HG02852 (cell line): Measurements from ENCODE around the gene ZNF91.
"Not testable (repeated sequence)": the region's sequence is repeated elsewhere in the genome, so short reads cannot be mapped to it uniquely, and the experiment has no call there.

Experiments
- ATAC-seq: cut with Tn5 transposase; IDR thresholded peaks from one replicate; pipeline ENCODE4 v1.9.1; 2021; ENCODE audit warnings: mild to moderate bottlenecking, moderate library complexity; ENCODE audit not compliant: unreplicated experiment

ZNF91 gene

DNA sequence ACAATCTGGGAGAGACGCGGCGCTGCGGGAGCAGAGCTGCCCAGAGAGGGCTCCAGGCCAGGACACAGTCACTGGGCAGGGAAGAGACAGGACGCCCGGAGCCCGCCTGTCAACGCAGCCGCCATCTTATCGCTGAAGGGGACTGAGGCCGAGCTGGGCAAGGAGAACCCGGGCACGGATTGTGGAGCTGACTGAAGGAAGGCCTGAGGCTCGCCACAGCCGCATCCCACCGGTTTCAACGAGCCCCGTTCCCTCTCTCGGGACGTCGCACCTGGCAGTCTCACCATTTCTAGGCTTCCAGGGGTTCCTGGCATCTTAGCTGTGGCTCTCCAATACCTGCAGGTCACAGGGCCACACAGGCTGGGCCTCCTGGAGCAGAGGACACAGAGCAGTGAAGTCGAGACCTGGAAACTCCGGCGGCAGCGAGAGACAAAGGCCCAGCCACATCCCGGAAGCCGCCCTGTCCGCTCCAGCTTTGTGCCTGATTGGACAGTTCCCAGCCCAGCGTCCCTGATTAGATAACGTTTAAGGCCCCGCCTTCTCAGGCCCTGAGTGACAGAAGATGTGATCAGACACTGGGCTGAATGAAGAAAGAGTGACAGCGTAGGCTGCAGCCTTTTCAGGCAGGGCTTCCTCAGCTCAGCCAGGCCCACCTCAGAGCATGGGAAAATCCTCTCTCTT, at the start of gene ZNF91:
TSS of gene ZNF91 (minus strand) at position 431 of the 681 bp plus-strand sequence. CDS start at position 314, 117 bp downstream.
- peak; percentile 97 for ATAC-seq

DNA sequence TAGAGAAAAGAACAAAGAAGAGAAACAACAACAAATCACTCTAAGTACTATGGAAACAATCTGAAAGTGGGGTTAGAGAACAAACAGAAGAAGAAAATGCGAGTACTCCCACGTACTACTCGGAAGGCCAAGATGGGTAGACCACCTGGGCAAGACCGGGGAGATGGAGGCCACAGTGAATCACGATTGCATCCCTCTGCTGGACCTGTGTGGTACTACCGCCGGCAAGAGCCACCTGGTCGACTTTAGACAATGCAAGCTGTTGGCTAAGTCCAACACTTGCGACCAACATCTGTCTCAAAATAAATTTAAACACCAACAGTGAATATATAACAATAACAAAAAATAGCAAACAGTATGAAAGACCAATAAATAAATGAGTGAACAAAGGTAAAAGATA, 45.5 kb upstream of the ZNF91 start:
- ATAC-seq: no peak

DNA sequence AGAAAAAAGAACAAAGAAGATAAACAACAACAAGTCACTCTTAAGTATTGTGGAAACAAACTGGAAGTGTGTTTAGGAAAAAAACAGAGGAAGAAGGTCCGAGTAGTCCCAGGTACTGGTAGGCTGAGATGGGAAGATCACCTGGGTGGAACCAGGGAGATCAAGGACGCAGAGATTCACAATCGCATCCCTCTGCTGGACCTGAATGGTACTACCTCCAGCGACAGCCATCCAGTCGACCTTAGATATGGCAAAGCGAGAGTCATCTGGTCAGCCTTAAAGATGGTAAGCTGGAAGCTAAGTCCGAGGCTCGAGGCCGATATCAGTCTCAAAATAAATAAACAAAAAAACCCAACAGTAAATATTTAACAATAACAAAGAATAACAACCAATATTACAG, 44.9 kb upstream of the ZNF91 start:
- ATAC-seq: no peak

DNA sequence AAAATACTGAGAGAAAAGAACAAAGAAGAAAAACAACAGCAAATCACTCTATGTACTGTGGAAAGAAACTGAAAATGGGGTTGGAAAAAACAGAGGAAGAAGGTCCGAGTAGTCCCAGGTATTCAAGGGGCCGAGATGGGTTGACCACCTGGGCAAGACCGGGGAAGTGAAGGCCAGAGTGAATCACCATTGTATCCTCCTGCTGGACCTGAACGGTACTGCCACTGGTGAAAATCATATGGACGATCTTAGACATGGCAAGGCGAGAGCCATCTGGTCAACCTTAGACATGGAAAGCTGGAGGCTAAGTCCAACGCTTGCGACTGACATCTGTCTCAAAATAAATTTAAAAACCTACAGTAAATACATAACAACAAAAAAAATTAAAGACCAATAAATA, 44.4 kb upstream of the ZNF91 start:
- ATAC-seq: no peak

DNA sequence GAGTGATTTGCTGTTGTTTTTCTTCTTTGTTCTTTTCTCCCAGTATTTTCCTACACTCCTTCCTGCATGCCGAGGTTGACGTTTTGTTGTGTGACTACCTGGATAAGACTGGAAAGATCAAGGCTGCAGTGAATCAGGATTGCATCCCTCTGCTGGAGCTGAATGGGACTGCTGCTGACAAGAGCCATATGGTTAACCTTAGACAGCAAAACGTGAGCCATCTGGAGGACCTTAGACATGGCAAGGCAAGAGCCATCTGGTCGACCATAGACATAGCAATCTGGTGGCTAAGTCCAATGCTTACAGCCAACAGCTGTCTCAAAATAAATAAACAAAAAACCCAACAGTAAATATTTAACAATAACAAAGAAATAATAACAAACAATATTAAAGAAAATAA, 42.6 kb upstream of the ZNF91 start:
- ATAC-seq: no peak

DNA sequence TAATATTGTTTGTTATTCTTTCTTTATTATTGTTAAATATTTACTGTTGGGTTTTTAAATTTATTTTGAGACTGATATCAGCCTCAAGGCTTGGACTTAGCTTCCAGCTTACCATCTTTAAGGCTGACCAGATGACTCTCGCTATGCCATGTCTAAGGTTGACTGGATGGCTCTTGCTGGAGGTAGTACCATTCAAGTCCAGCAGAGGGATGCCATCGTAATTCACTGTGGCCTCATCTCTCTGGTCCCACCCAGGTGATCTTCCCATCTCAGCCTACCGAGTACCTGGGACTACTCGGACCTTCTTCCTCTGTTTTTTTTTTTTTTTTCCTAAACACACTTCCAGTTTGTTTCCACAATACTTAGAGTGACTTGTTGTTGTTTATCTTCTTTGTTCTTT, 41.7 kb upstream of the ZNF91 start:
- no peak for ATAC-seq

DNA sequence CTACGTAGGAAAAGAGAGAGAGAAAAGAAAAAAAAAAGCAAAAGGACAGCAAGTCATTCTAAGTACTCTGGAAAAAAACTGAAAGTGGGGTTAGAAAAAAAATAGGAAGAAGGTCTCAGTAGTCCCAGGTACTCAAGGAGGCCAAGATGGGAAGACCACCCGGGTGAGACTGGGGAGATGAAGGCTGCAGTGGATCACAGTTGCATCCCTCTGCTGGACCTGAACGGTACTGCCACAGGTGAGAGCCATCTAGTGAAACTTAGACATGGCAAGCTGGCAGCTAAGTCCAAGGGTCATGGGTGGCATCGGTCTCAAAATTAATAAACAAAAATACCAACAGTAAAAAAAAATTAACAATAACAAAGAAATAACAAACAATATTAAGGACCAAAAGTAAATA, 41.0 kb upstream of the ZNF91 start:
- no peak for ATAC-seq

DNA sequence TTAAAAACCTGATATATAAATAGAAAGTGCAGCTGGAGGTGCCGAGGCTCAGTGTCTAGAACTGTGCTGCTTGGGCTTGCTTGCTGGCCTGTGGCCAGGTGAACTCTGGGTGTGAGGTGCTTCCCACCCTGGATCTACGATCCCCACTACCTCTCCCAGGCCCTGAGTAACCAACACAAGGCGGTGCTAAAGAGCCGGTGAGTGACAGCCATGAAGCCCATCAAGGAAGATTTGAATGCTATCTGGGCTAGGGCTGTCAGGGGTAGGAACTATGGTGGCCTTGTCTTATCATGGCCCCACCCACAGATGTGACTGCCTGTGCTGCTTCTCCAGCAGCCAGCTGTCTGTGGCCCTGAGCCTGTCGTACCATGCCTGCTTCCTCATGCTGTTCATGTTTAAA, 25.6 kb upstream of the ZNF91 start:
- ATAC-seq: no peak

DNA sequence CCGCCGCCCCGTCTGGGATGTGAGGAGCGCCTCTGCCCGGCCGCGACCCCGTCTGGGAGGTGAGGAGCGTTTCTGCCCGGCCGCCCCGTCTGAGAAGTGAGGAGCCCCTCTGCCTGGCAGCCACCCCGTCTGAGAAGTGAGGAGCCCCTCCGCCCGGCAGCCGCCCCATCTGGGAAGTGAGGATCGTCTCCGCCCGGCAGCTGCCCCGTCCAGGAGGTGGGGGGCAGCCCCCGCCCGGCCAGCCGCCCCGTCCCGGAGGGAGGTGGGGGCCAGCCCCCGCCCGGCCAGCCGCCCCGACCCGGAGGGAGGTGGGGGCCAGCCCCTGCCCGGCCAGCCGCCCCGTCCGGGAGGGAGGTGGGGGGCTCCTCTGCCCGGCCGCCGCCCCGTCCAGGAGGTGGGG, 24.0 kb upstream of the ZNF91 start:
- not testable (repeated sequence) for ATAC-seq

DNA sequence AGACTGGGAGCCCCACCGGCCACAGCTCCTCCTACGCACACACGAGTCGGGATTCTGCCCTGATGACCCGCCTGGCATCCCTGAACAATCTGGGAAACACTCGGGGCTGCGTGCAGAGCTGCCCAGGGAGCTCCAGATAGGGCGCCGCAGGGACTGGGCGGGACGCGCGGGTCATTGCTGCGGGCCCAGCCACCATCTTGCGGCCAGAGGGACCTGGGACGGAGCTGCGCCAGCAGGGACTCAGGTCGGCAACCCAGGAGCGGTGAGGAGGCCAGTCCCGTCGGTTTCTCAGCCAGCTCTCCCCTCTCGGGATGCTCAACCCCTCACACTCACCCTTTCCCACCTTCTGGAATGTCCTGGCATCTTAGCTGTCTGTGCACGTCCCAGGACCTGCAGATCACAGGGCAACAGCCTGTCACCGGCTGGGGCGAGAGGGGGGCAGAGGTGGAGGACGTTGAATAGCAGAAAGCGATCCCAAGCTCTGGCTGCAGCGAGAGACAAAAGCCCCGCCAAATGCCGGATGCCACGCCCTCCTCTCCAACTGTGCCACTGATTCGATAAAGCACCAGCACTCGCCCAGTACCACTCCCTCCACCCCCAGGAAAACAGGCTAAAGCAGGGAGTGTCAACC, 20.4 kb upstream of the ZNF91 start:
- no peak for ATAC-seq

DNA sequence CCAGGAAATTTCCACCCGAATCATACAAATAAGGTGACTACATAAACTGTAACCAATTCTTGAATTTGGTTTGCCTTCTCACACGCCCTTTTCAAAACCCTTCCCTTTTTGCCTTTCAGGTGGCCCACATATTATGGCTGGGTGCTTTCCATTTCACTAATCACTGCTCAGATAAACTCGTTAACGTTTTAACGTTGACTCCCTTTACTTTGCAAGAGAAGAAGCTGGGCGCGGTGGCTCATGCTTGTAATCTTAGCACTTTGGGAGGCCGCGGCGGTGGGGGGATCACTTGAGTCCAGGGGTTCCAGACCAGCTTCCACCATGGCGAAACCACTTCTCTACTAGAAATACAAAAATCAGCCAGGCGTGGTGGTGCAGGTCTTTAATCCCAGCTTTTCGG, 19.8 kb upstream of the ZNF91 start:
- ATAC-seq: no peak

DNA sequence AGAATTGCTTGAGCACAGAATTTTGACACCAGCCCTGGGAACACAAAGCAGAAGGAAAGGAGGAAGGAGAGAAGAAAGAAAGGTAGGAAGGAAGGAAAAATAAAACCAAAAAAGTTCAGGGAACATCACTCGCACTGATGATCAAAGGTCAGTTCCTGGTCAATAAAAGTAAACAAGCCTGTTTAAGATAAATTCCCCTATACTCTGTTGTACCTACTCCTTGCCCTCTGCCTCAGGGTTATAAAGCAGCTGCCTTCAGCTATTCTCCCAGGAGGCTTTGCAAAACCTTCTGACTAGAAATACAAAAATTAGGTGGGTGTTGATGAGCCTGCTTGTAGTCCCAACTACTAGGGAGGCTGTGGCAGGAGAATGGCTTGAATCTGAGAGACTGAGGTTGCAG, 14.9 kb upstream of the ZNF91 start:
- ATAC-seq: no peak

DNA sequence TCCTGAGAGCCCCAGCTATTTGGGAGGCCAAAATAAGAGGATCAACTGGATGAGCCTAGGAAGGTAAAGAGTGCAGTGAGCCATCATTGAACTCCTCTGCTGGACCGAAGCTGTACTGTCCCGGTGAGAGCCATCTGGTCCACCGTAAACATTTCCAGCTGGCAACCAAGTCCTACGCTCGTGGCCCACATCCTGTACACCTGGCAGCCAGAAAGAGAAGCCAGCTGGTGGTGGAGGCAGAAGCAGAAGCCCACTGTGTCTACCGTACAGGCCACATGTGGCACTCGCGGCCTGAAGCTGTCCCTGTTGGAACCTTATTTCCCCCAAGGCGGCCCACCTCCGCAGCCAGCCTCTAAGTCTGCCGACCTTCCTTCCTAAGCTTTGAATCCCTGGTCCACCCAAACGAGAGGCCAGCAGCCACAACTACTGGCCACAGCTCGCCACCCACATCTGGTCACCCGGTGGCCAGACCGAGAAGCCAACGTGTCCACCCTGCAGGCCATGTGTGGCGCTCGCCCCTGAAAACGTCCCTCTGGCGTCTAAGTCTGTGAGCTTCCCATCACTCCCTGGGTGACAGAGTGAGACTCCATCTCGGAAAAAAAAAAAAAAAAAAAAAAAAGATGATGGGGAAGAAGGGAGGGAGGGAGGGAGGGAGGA, 14.2 kb upstream of the ZNF91 start:
- ATAC-seq: no peak

DNA sequence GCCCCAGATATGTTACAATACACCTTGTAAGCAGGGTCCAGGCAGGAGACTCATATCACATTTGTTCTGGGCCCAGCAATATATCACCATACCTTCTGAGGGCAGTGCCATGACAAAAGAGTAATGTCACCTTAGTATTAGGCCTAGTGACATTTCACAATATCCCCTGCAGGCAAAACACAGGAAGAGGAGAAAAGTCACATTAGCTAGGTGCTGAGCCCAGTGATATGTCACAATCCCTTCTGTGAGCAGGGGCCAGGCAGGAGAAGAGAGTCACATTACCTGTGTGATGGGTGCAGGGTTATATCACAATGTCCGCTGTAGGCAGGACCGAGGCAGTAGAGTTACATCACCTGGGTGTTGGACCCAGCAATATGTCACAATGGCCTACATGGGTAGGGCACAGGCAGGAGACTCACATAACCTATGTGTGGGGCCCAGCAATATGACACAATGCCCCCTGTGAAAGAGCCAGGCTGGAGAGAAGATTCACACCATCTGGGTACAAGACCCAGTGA, 12.4 kb upstream of the ZNF91 start:
- ATAC-seq: no peak

DNA sequence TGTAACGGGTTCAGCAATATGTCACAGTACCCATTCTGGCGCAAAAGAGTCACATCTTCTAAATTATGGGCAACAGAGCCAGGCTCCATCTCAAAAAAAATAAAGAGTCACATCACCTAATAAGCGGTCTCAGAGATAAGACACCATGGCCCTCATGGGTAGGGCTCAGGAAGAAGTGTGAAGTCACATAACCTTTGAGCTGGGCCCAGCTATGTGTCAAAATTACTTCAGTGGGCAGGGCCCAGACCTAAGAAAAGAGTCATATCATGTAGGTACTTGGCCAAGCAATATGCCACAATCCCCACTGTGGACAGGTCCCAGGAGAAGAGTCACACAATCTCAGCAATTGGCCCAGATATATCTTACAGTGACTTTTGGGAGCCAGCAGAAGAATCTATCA, 11.4 kb upstream of the ZNF91 start:
- no peak for ATAC-seq

DNA sequence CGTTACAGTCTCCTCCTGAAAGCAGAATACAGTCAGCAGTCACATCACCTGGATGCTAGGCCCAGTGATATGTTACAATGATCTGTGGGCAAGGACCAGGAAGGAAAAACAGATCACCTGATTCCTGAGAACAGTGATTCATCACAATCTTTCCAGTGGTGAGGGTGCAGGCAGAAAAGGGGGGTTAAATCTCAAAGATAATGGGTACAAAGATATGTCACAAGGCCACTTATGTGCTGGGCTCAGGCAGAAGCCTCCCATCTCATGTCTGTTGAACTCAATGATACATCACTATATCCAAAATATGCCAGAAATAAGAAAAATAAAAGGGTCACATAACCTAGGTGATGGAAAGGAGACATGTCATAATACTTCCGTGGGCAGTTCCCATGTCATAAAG, 10.8 kb upstream of the ZNF91 start:
- ATAC-seq: no peak

DNA sequence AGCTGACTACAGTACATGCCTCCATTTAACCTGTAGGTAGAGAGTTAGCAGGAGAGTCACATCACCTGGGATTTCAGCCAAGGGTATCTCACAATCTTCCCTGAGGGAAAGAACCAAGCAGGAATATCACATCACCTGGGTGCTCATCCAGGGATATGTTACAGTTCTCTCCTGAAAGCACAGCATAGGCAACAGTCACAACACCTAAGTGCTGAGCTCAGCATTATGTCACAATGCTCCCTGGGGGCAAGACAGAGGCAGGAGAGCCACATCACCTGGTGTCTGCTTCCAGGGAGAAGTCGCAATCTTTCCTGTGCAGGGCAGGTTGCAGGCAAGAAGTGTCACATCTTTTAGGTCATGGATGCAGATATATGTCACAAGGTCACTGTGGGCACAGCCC, 9.4 kb upstream of the ZNF91 start:
- no peak for ATAC-seq

DNA sequence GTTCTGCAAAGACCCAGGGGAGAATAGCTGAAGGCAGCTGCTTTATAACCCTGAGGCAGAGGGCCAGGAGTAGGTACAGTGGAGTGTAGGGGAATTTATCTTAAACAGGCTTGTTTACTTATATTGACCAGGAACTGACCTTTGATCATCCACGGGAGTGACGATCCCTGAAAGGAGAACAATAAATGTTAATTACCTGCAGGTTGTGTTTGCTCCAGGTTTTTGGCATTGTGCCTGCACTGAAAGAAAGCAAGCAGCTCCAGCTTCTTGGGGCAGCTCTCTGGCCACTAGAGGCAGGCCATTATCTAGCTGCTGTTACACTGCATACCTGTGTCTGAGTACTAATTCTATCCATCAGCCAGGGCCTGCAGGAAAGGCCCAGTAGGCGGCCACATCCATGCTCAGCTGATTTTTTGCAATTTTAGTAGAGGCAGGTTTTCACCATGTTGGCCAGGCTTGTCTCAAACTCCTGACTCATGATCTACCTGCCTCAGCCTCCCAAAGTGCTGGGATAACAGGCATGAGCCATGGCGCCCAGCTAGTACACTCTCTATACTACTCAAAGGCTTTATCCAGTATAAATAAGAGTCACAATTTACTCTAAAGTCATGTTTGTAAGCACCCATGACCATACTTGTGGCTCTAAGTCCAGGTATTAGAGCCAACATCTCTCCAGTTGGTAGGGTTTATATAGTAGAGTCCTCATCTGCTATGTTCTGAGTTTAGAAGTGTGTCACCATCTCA, 8.5 kb upstream of the ZNF91 start:
- ATAC-seq: no peak

DNA sequence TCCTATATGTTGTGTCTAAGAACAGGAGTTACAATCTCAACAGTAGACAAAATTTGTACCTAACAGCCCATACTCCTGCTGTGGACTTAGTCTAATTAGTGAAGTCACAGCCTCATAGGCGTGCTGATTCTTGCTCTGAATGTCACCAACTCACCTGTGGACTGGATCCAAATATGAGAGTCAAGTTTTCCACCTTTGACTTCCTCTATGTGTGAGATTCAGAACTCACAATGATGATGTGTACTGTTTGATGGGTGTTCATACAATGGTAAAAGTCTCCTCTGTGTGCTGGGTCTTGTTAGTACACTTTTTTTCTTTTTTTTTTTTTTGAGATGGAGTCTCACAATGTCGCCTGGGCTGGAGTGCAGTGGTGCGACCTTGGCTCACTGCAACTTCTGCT, 7.8 kb upstream of the ZNF91 start:
- no peak for ATAC-seq

DNA sequence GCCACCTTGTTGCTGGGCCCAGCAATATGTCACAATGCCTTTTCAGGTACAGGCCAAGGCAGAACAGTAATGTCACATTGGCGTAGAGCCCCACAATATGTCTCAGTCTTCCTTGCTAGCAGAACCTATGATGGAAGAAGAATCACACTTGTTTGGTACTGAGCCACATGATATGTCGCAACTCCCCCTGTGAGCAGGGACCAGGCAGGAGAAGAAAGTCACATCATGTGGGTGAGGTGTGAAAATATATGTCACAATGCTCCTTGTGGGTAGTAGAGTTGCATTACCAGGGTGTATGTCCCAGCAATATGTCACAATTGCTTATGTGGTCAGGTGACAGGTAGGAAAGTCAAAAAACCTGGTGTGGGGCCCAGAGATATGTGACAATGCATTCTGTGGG, 7.1 kb upstream of the ZNF91 start:
- ATAC-seq: no peak

DNA sequence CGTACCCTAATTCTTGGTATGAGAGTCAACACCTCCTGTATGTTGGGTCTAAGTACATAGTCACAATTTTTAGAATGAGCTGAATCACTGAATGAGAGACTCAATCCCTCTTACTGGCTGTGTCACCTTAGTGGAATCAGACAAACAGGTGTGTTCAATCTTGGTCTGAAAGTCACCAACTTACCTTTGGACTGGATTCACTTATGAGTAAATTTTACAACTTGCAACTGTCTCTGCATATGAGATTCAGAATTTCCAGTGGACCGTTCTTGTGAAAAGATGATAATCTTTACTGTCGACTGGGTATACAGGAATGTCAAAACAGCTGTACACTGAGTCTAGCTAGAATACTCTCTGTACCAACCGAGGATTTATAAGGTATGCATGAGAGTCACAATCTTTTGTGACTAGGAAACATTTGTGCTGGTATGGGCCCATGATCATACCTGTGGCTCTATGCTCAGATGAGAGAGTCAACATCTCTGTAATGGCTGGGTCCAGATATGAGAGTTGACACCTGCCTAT, 5.9 kb upstream of the ZNF91 start:
- ATAC-seq: no peak
